Kidney glomerular epithelial cell (primary cell): ENCODE measurements around the gene TMEM151B.
"Not testable (repeated sequence)": the region's sequence is repeated elsewhere in the genome, so short reads cannot be mapped to it uniquely, and the experiment has no call there.

Experiments used
- DNase-seq: peaks from one replicate; lab custom pipeline; 2025; lab: John Stamatoyannopoulos, UW

Gene TMEM151B

GRCh38 chr6:44269921-44270525 is at the start of gene TMEM151B:
TSS of gene TMEM151B (plus strand) at chr6:44270450. CDS start at chr6:44270743, 293 bp downstream.
- DNase-seq: no peak

- no peak for DNase-seq
Observed at GRCh38 chr6:44220913-44221290, 49.3 kb upstream of the TMEM151B start.

- DNase-seq: peak; percentile 89
Observed at GRCh38 chr6:44221291-44221960, 48.8 kb upstream of the TMEM151B start.

- DNase-seq: no peak
Observed at GRCh38 chr6:44221961-44222335, 48.3 kb upstream of the TMEM151B start.

GRCh38 chr6:44222486-44223318 is 47.5 kb upstream of the TMEM151B start:
- no peak for DNase-seq

GRCh38 chr6:44223319-44224028 is 46.8 kb upstream of the TMEM151B start, which contains the start of gene SLC29A1:
TSS of gene SLC29A1 (plus strand) at chr6:44223595. CDS start at chr6:44227314, 3,719 bp downstream.
- peak; percentile 49 for DNase-seq

GRCh38 chr6:44224029-44224964 is 46.0 kb upstream of the TMEM151B start:
- no peak for DNase-seq

GRCh38 chr6:44224965-44225305 is 45.3 kb upstream of the TMEM151B start:
- no peak for DNase-seq

- no peak for DNase-seq
Observed at GRCh38 chr6:44225579-44226325, 44.5 kb upstream of the TMEM151B start.

- no peak for DNase-seq
Observed at GRCh38 chr6:44226368-44227147, 43.7 kb upstream of the TMEM151B start.

GRCh38 chr6:44227148-44227793 is 43.0 kb upstream of the TMEM151B start:
- DNase-seq: no peak

- DNase-seq: no peak
Observed at GRCh38 chr6:44228031-44228430, 42.2 kb upstream of the TMEM151B start.

- no peak for DNase-seq
Observed at GRCh38 chr6:44228433-44228832, 41.8 kb upstream of the TMEM151B start.

GRCh38 chr6:44228836-44229235 is 41.4 kb upstream of the TMEM151B start:
- DNase-seq: no peak

GRCh38 chr6:44229376-44230033 is 40.7 kb upstream of the TMEM151B start:
- no peak for DNase-seq

GRCh38 chr6:44230034-44230675 is 40.1 kb upstream of the TMEM151B start:
- no peak for DNase-seq

- not testable (repeated sequence) for DNase-seq
Observed at GRCh38 chr6:44231426-44231825, 38.8 kb upstream of the TMEM151B start.
